Globus pallidus (tissue), 1 donor: ENCODE data around the gene MYOCOS.
A peak's percentile ranks its signal among the peaks of the same experiment; 100 is the strongest.
"Not testable (repeated sequence)": the region's sequence is repeated elsewhere in the genome, so short reads cannot be mapped to it uniquely, and the experiment has no call there.

Experiments used
- DNase-seq: peaks from one replicate; pipeline ENCODE4 v3.0.0-alpha.2; 2015; ENCODE audit warnings: low spot score

MYOCOS gene

DNA sequence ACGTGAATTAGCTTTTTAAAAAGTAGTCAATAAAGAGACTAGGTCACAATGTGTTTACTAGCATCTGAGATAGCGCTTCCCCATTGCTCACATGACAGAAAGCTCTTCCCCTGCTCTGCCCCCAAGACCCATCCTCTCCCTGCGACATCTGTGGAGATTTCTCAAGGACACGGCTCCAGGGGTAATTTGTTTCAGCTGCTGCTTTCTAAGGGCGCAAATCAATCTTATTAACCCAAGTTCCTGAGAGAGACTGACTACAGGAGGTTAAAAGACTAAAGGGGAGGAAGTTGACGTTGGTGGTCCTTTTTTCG lies at the start of gene MYOCOS:
TSS of gene MYOCOS (plus strand) at position 92 of the 311 bp plus-strand sequence. CDS start 1,641 bp downstream, outside the sequence.
- DNase-seq: no peak

DNA sequence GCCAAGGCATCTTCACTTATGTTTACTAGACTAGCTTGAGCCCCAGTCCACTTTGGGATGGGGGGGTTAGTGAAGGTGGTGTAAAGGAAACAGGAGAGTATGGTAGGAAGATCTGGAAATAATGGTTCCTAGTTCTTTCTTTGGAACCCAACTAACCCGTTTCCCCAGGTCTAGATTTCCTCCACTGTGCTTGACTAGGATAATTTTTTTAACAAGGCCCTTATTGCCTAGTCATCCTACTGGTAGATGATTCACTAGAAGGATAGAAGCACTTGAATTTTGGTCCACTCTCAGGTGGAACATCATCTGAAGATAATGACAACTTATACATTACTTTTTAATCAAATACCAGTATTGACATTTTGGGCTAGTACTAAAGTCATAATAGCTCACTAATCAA lies 45.9 kb upstream of the MYOCOS start:
- no peak for DNase-seq

GRCh38 chr1:171581226-171581625 lies 40.8 kb upstream of the MYOCOS start:
- DNase-seq: no peak

DNA sequence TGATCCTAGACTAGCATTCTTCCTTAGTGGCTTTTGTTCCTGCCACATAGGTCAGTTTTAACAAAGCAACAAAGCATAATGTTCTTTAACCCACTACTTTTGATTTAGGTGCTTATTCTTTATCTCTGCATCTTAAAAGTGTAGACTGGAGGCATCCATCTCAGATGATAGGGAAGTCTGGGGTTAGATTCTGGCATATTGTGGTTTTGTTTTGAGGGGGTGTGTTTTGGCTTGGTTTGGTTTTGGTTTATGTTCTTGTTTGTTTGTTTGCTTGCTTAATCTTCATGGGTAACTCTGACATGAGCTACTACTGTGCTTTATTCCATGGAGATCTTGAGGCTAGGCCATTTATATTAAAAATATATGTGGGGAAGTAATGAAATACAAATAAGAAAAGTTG lies 40.3 kb upstream of the MYOCOS start:
- no peak for DNase-seq

DNA sequence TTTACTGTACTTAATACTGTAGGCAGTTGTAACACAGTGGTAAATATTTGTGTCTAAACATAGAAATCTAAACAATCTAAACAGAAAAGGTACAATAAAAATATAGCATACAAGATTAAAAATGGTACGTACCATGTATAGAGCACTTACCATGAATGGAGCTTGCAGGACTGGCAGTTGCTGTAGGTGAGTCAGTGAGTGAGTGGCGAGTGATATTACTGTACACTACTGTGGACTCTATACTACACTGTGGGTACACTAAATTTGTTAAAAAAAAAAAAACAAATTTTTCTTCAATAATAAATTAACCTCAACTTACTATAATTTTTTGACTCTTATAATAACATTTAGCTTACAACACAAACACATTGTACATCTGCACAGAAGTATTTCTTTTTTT lies 39.5 kb upstream of the MYOCOS start:
- no peak for DNase-seq

DNA sequence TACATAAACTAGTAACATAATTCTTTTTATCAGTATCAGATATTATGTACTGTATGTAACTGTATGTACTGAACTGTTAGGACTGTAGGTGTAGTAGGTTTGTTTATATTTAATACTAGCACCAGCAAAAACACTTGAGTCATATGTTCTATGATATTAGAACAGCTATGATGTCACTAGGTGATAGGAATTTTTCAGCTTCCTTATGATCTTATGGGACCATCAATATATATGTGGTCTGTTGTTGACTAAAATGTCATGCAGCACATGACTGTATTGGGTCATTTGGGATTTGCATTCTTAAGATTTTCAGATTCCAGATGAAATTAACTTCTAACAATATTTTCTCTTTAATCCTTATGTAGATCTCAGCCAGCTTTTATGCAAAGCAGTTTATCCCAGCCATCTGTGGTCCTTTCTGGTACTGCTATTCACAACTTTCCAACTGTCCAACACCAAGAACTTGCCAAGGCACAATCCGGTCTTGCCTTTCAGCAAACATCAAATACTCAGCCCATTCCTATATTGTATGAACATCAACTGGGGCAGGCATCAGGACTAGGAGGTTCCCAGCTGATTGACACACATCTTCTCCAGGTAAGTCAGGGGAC lies 38.3 kb upstream of the MYOCOS start:
- no peak for DNase-seq

- no peak for DNase-seq
Observed at GRCh38 chr1:171585715-171586114, 36.3 kb upstream of the MYOCOS start.

GRCh38 chr1:171588230-171588629 lies 33.8 kb upstream of the MYOCOS start:
- DNase-seq: peak; percentile 54

DNA sequence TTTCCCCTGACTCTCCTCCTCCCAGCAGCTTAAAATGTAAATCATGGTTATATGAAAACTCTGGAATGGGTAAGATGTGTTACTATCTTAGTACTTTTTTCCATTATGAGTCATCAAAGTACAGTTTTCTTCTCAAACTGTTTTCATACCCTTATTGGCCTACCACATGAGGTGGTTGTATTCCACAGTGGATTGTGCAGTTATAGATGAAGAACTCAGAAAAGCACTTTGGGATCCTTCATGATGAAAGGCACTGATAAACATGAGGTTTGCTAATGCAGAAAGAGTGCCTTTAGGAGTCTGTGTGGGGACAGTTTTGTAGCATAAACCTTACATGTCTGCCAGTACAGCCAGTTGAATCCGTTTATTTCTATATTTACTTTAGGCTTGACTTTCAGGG lies 32.0 kb upstream of the MYOCOS start:
- no peak for DNase-seq

- DNase-seq: no peak
Observed at GRCh38 chr1:171595324-171595723, 26.7 kb upstream of the MYOCOS start.

GRCh38 chr1:171596119-171596518 lies 25.9 kb upstream of the MYOCOS start:
- no peak for DNase-seq

DNA sequence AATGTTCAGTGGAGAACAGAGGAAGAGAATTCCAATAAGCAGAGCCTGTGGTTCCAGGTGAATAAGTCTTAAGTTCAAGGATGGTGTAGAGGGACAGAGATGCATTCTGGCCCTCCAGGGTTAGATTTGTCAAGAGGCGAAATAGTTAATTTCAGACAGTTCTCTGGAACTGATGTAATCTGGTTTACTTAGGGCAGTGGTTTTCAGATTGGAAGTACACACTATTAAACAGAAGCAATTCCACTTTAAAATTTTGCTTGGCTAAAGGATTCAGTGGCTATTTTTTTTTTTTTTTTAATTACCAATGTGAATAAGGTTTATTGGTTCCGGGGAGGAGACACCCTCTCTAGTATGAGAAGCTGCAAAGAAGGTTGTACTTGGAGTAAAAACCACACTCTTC lies 25.3 kb upstream of the MYOCOS start:
- no peak for DNase-seq

- DNase-seq: no peak
Observed at GRCh38 chr1:171597203-171597602, 24.8 kb upstream of the MYOCOS start.

DNA sequence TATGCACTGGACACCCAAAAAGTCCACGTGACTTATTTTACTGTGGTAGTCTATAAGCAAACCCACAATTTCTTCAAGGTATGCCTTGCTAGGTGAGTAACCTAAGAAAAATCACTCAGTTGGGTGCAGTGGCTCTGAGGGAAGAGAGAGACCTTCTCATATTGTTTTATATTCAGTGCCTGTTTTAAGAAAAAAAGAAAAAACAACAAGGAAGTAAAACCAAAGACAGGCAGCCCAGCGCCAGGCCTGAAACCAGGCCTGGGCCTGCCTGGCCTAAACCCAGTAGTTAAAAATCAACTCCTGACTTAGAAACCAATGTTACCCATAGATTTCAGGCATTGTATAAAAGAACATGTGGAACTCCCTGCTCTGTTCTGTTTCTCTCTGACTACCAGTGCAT lies 21.7 kb upstream of the MYOCOS start:
- not testable (repeated sequence) for DNase-seq

GRCh38 chr1:171600862-171601261 lies 21.2 kb upstream of the MYOCOS start:
- no peak for DNase-seq

DNA sequence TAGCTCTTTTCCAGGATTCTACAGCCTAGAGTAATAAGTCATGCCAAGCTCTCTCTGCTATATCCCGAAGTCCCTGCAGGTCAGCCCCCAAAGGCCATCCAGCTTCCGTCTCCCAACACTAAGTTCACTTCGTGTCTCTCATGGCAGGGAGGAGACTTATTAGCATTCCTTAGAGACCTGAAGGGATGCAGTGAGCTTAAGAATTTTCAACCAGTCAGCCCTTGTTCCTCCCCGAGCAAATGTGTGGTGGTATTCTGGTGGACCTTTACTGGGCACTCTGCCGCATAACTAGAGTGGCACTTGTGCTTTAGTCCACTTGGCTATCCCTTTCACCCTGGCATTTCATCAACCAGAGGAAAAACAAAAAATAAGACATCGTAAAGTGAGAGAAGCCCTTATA lies 19.0 kb upstream of the MYOCOS start:
- not testable (repeated sequence) for DNase-seq

DNA sequence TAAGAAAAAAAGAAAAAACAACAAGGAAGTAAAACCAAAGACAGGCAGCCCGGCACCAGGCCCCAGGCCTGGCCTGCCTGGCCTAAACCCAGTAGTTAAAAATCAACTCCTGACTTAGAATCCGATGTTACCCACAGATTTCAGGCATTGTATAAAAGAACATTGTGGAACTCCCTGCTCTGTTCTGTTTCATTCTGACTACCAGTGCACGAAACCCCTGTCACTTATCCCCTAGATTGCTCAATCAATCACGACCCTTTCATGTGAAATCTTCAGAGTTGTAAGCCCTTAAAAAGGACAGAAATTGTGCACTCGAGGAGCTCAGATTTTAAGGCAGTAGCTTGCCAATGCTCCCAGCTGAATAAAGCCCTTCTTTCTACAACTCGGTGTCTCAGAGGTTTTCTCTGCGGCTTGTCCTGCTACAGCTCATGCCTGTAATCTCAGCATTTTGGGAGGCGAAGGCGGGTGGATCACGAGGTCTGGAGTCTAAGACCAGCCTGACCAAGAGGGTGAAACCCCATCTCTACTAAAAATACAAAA lies 15.6 kb upstream of the MYOCOS start:
- DNase-seq: peak; percentile 52

DNA sequence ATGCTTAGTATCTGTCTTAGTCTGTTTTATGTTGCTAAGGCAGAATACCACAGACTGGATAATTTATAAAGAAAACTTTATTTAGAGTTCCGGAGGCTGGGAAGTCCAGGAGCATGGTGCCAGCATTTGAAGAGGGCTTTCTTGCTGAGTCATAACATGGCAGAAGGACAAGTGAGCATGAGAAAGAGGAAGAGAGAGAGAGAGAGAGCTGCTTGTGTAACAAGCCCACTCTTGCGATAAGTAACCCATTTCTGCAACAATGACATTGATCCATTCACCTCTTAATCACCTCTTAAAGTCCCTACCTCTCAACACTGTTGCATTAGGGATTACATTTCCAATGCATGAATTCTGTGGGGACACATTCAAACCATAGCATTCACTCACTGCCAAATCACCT lies 11.7 kb upstream of the MYOCOS start:
- no peak for DNase-seq

- no peak for DNase-seq
Observed at GRCh38 chr1:171611306-171611705, 10.7 kb upstream of the MYOCOS start.

GRCh38 chr1:171613282-171613681 lies 8.8 kb upstream of the MYOCOS start:
- DNase-seq: no peak

DNA sequence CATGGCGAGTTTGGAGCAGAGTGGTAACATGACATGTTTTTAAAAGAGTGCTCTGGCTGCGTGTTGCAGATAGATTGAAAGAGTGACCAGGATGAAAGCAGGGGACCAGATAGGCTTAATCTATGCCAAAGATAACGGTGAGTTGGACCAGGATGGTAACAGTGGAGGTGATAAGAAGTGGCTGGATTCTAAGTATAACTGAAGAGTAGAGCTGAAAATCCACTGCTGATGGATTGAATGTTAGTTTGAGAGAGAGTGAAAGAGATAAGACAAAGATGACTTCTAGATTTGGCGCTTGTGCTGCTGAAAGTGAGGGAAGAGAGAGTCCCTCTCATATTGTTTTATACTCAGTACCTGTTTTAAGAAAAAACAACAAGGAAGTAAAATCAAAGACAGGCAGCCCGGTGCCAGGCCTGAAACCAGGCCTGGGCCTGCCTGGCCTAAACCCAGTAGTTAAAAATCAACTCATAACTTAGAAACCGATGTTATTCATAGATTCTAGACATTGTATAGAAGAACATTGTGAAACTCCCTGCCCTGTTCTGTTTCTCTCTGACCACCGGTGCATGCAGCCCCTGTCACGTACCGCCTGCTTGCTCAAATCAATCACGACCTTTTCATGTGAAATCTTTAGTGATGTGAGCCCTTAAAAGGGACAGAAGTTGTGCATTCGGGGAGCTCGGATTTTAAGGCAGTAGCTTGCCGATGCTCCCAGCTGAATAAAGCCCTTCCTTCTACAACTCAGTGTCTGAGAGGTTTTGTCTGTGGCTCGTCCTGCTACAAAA lies 6.7 kb upstream of the MYOCOS start:
- DNase-seq: not testable (repeated sequence)

DNA sequence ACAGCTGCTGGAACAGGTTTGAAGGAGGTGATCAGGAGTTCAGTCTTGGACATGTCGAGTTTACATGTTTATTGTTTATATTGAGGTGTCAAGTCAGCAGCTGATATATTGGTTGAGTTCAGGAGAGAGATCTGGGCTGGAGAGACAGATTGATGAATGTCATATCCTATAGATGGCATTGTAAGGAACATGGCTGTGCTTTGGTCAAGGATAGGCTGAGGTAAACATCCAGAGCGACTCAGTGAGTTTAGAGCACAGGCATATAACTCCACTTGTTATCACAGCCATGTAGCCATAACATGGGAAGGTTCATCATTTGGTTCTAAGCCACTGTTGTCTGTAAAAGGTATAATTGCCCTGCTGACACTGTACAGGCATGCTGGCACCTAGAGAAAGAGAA lies 5.5 kb upstream of the MYOCOS start:
- no peak for DNase-seq

GRCh38 chr1:171623651-171624331 lies 1.7 kb downstream of the MYOCOS start:
- no peak for DNase-seq
